ENCODE measurements around the gene SLC9A1.

Gene SLC9A1

GRCh38 chr1:27052527-27052926 lies 102.4 kb downstream of the SLC9A1 start:
- no peaks in the 10 kb centered on the region for H3K79me2 ChIP-seq
- no peak for TF ChIP-seq CTCF (IDR thresholded peaks at IDR 0.05)
- H3K27ac ChIP-seq, result no peak overlapping the region
- H3K4me2 ChIP-seq (ENCODE audit: low read length), result no peak overlapping the region
- H3K4me1 ChIP-seq, result no peaks in the 10 kb centered on the region
- H3K27me3 ChIP-seq (ENCODE audit: control insufficient read depth, insufficient read depth, low read length), result no peaks in the 10 kb centered on the region
- H3K9ac ChIP-seq, result no peak overlapping the region
- H3K9me3 ChIP-seq (ENCODE audit: control insufficient read depth, low read length), result no peaks in the 10 kb centered on the region
- H3K4me3 ChIP-seq (ENCODE audit: low read depth, low read length), result no peak overlapping the region
- no peak overlapping the region for H2AFZ ChIP-seq
- H3K36me3 ChIP-seq (ENCODE audit: control insufficient read depth, insufficient read depth, low read length), result no peaks in the 10 kb centered on the region

- no peaks in the 10 kb centered on the region for H3K36me3 ChIP-seq (ENCODE audit: control insufficient read depth, insufficient read depth, low read length)
- H2AFZ ChIP-seq, result no peak overlapping the region
- H3K4me3 ChIP-seq (ENCODE audit: low read depth, low read length), result no peak overlapping the region
- H3K27ac ChIP-seq, result no peak overlapping the region
- no peaks in the 10 kb centered on the region for H3K9me3 ChIP-seq (ENCODE audit: control insufficient read depth, low read length)
- no peaks in the 10 kb centered on the region for H3K79me2 ChIP-seq
- no peak overlapping the region for H3K9ac ChIP-seq
- no peaks in the 10 kb centered on the region for H3K27me3 ChIP-seq (ENCODE audit: control insufficient read depth, insufficient read depth, low read length)
- no peaks in the 10 kb centered on the region for H3K4me1 ChIP-seq
- no peak overlapping the region for H3K4me2 ChIP-seq (ENCODE audit: low read length)
- TF ChIP-seq CTCF (IDR thresholded peaks at IDR 0.05), result no peak
Measured at GRCh38 chr1:27049607-27050006, 105.3 kb downstream of the SLC9A1 start.

GRCh38 chr1:27049100-27049499 lies 105.8 kb downstream of the SLC9A1 start:
- H3K4me3 ChIP-seq (ENCODE audit: low read depth, low read length), result no peak overlapping the region
- no peak overlapping the region for H3K4me2 ChIP-seq (ENCODE audit: low read length)
- no peaks in the 10 kb centered on the region for H3K9me3 ChIP-seq (ENCODE audit: control insufficient read depth, low read length)
- no peak overlapping the region for H3K27ac ChIP-seq
- H2AFZ ChIP-seq, result no peak overlapping the region
- H3K36me3 ChIP-seq (ENCODE audit: control insufficient read depth, insufficient read depth, low read length), result no peaks in the 10 kb centered on the region
- TF ChIP-seq CTCF (IDR thresholded peaks at IDR 0.05), result no peak
- H3K4me1 ChIP-seq, result no peaks in the 10 kb centered on the region
- H3K27me3 ChIP-seq (ENCODE audit: control insufficient read depth, insufficient read depth, low read length), result no peaks in the 10 kb centered on the region
- no peaks in the 10 kb centered on the region for H3K79me2 ChIP-seq
- no peak overlapping the region for H3K9ac ChIP-seq

Measured in parathyroid adenoma (tissue), 2 donors.